GM18861 (cell line): ENCODE results near the gene TCF4.

Source experiments
- ATAC-seq: cut with Tn5 transposase; IDR thresholded peaks from one replicate; pipeline ENCODE4 v1.9.1; 2021; ENCODE audit not compliant: unreplicated experiment

The TCF4 gene

GRCh38 chr18:55418439-55418838, 169.6 kb downstream of the TCF4 start:
- no peak for ATAC-seq

GRCh38 chr18:55416791-55417190, 171.2 kb downstream of the TCF4 start:
- ATAC-seq: no peak

- ATAC-seq: peak; percentile 72
These were observed 172.6 kb downstream of the TCF4 start for GRCh38 chr18:55415258-55415871.

- no peak for ATAC-seq
These were observed 173.5 kb downstream of the TCF4 start for GRCh38 chr18:55414475-55414874.

- no peak for ATAC-seq
These were observed 174.5 kb downstream of the TCF4 start for GRCh38 chr18:55413474-55413873.

- ATAC-seq: no peak
These were observed 180.0 kb downstream of the TCF4 start for GRCh38 chr18:55407774-55408535.

- no peak for ATAC-seq
These were observed 180.8 kb downstream of the TCF4 start for GRCh38 chr18:55407191-55407590.

GRCh38 chr18:55406451-55406991, 181.5 kb downstream of the TCF4 start:
- ATAC-seq: no peak

- ATAC-seq: peak; percentile 66
These were observed 182.0 kb downstream of the TCF4 start for GRCh38 chr18:55405893-55406406.

GRCh38 chr18:55405475-55405874, 182.5 kb downstream of the TCF4 start:
- no peak for ATAC-seq

GRCh38 chr18:55404832-55405465, 183.0 kb downstream of the TCF4 start:
- ATAC-seq: peak; percentile 58

- ATAC-seq: no peak
These were observed 183.7 kb downstream of the TCF4 start for GRCh38 chr18:55404136-55404830.

GRCh38 chr18:55403421-55403949, 184.5 kb downstream of the TCF4 start:
- ATAC-seq: no peak

- no peak for ATAC-seq
These were observed 185.1 kb downstream of the TCF4 start for GRCh38 chr18:55402731-55403405.

GRCh38 chr18:55401638-55402191, 186.3 kb downstream of the TCF4 start:
- no peak for ATAC-seq

GRCh38 chr18:55400590-55401541, 187.1 kb downstream of the TCF4 start:
- ATAC-seq: no peak

- no peak for ATAC-seq
These were observed 187.9 kb downstream of the TCF4 start for GRCh38 chr18:55400081-55400480.

GRCh38 chr18:55398858-55399257, 189.1 kb downstream of the TCF4 start:
- no peak for ATAC-seq

- ATAC-seq: no peak
These were observed 191.0 kb downstream of the TCF4 start for GRCh38 chr18:55396979-55397378.
